Caco-2 (cell line): ENCODE results near the gene IKBKE. TPM values are rescaled to one million over a fixed set of nuclear protein-coding genes. Genes with fewer than 3 reads are reported as not detected.

Experiments
- BruUV-seq: library from RNA; stranded (reverse); fragments of 400-500 nt; replicated peaks from 2 replicates; lab custom pipeline; 2021; lab: Mats Ljungman, UMichigan
- CTCF ChIA-PET: fragments of 300-600 bp; sonication (Branson Sonifier 250); formaldehyde crosslinking; loops from one replicate; lab custom pipeline; 2022; ENCODE audit warnings: antibody characterized with exemption; lab: Charles Lee
- POLR2A ChIA-PET: fragments of 300-600 bp; sonication (Branson Sonifier 250); formaldehyde crosslinking; loops from one replicate; lab custom pipeline; 2022; ENCODE audit warnings: antibody characterized with exemption; lab: Charles Lee
- DNase-seq, 2 experiments: peaks; one replicate each; pipeline versions ENCODE4 v3.0.0 to v3.0.0-alpha.2; 2020 to 2022
- H3K27me3 ChIP-seq: replicated peaks from 2 replicates; pipeline ENCODE4 v1.6.0; 2011; ENCODE audit warnings: low read length; ENCODE audit not compliant: control insufficient read depth, insufficient read depth
- H3K36me3 ChIP-seq: 2 replicates; pipeline ENCODE4 v1.5.1; 2011; ENCODE audit warnings: low read length; ENCODE audit not compliant: control insufficient read depth, insufficient read depth
- H3K4me1 ChIP-seq: fragments of 250-450 bp; sonication (Bioruptor Pico); 2 replicates; pipeline ENCODE4 v1.5.1; 2020; ENCODE audit warnings: mild to moderate bottlenecking
- H3K4me3 ChIP-seq: 2 replicates; pipeline ENCODE4 v1.5.1; 2011; ENCODE audit warnings: low read depth, mild to moderate bottlenecking, control low read depth, low read length
- H3K9me3 ChIP-seq: fragments of 250-450 bp; sonication (Bioruptor Pico); 2 replicates; pipeline ENCODE4 v1.5.1; 2020; ENCODE audit warnings: mild to moderate bottlenecking, moderate library complexity
- H3K27ac Mint-ChIP-seq: one replicate; pipeline ENCODE4 v1.8.0; 2022; ENCODE audit warnings: mixed read lengths; ENCODE audit not compliant: unreplicated experiment
- H3K27me3 Mint-ChIP-seq: one replicate; pipeline ENCODE4 v1.8.0; 2022; ENCODE audit warnings: mixed read lengths; ENCODE audit not compliant: insufficient read depth, unreplicated experiment
- H3K36me3 Mint-ChIP-seq: one replicate; pipeline ENCODE4 v1.8.0; 2022; ENCODE audit warnings: mild to moderate bottlenecking, mixed read lengths; ENCODE audit not compliant: insufficient read depth, unreplicated experiment
- H3K4me1 Mint-ChIP-seq: one replicate; pipeline ENCODE4 v1.8.0; 2022; ENCODE audit warnings: low read depth, mixed read lengths; ENCODE audit not compliant: unreplicated experiment
- H3K4me3 Mint-ChIP-seq: one replicate; pipeline ENCODE4 v1.8.0; 2022; ENCODE audit warnings: mild to moderate bottlenecking, moderate library complexity, mixed read lengths; ENCODE audit not compliant: unreplicated experiment
- H3K9me3 Mint-ChIP-seq: one replicate; pipeline ENCODE4 v1.8.0; 2022; ENCODE audit warnings: mixed read lengths; ENCODE audit not compliant: unreplicated experiment
- CTCF ChIP-seq, 2 experiments: fragments of 200-600 bp in 1 of 2; IDR thresholded peaks; 1 replicate in 1 of 2; 2 replicates in 1 of 2; pipeline versions ENCODE4 v1.5.1 to v1.8.0; 2011 to 2022; ENCODE audit warnings: antibody characterized with exemption in 1 of 2, control low read depth in 1 of 2, inconsistent platforms in 1 of 2, low read depth in 1 of 2, low read length in 1 of 2, mild to moderate bottlenecking in 1 of 2, moderate library complexity in 1 of 2; ENCODE audit not compliant: insufficient read depth in 1 of 2, severe bottlenecking in 1 of 2, unreplicated experiment in 1 of 2
- intact Hi-C: fragments of 100-400 bp; cut with micrococcal nuclease; formaldehyde crosslinking; loops from one replicate; pipeline ENCODE4 v1.10.0; 2022; ENCODE audit not compliant: unreplicated experiment
- total RNA-seq: library from RNA; stranded (reverse); gene quantifications from 2 replicates; pipeline ENCODE4 v1.2.3, GENCODE V29; 2022

The IKBKE gene
- total RNA-seq, 1 experiment from 2014 or later = 9.0 TPM

GRCh38 chr1:206470692-206471414 lies 577 bp downstream of the IKBKE start:
- peak overlapping the region; percentile 84 for H3K27ac Mint-ChIP-seq
- POLR2A ChIA-PET = no interaction called here
- peaks cover 10% of the 10 kb centered on the region for H3K36me3 Mint-ChIP-seq
- H3K9me3 ChIP-seq = no peaks in the 10 kb centered on the region
- H3K4me1 Mint-ChIP-seq = peaks cover 23% of the 10 kb centered on the region
- no peak for TF ChIP-seq CTCF (IDR thresholded peaks at IDR 0.05; ENCODE audit: insufficient read depth in 1 of 2, low read depth in 1 of 2, low read length in 1 of 2, severe bottlenecking in 1 of 2, unreplicated experiment in 1 of 2)
- no peaks in the 10 kb centered on the region for H3K27me3 Mint-ChIP-seq
- no peaks in the 10 kb centered on the region for H3K27me3 ChIP-seq
- BruUV-seq = TSS peak; percentile 27
- peak overlapping the region; percentile 79 for H3K4me3 Mint-ChIP-seq
- H3K4me1 ChIP-seq = peaks cover 20% of the 10 kb centered on the region
- H3K36me3 ChIP-seq = no peaks in the 10 kb centered on the region
- H3K9me3 Mint-ChIP-seq = no peaks in the 10 kb centered on the region
- CTCF ChIA-PET = interaction anchor here (0.7 to 3.0 kb wide), 5 partner anchors 9 to 757 kb away, joined by 3 to 28 read pairs (median 6); no protein-coding TSS in a partner anchor
- peak in 1 of 2 experiments; percentile 15 for DNase-seq
- H3K4me3 ChIP-seq = peak overlapping the region; percentile 88
- intact Hi-C loops = loop anchor here (1.0 kb wide), 1 partner anchor 10 kb away; no protein-coding TSS in a partner anchor

- POLR2A ChIA-PET = no interaction called here
- no TSS peak for BruUV-seq
- H3K27me3 Mint-ChIP-seq = no peaks in the 10 kb centered on the region
- DNase-seq = no peak
- TF ChIP-seq CTCF (IDR thresholded peaks at IDR 0.05; ENCODE audit: insufficient read depth in 1 of 2, low read depth in 1 of 2, low read length in 1 of 2, severe bottlenecking in 1 of 2, unreplicated experiment in 1 of 2) = no peak
- Histone ChIP-seq H3K4me1 (peaks cover 20% of the 10 kb centered on the region), H3K27me3 (no peaks in the 10 kb centered on the region), H3K4me3 (peak overlapping the region; percentile 88), H3K9me3 (no peaks in the 10 kb centered on the region), H3K36me3 (no peaks in the 10 kb centered on the region)
- H3K4me1 Mint-ChIP-seq = peaks cover 23% of the 10 kb centered on the region
- no peaks in the 10 kb centered on the region for H3K9me3 Mint-ChIP-seq
- H3K4me3 Mint-ChIP-seq = peak overlapping the region; percentile 79
- H3K36me3 Mint-ChIP-seq = peaks cover 10% of the 10 kb centered on the region
- intact Hi-C loops = no loop called here
- CTCF ChIA-PET = interaction anchor here (1.4 to 3.0 kb wide), 2 partner anchors 8 to 10 kb away, joined by 7 to 28 read pairs; no protein-coding TSS in a partner anchor
- H3K27ac Mint-ChIP-seq = peak overlapping the region; percentile 84
Observed at GRCh38 chr1:206471415-206471801, 1.1 kb downstream of the IKBKE start.

GRCh38 chr1:206472024-206472423 lies 1.7 kb downstream of the IKBKE start:
- CTCF ChIA-PET = interaction anchor here (3.0 kb wide), 1 partner anchor 7 kb away, joined by 28 read pairs; no protein-coding TSS in a partner anchor
- H3K4me1 ChIP-seq = peaks cover 20% of the 10 kb centered on the region

More at GRCh38 chr1:206472024-206472423, 1.7 kb downstream of the IKBKE start:
- DNase-seq = no peak
- intact Hi-C loops = no loop called here
- no peaks in the 10 kb centered on the region for H3K9me3 Mint-ChIP-seq
- H3K27ac Mint-ChIP-seq = no peak overlapping the region
- Histone ChIP-seq H3K4me3 (no peak overlapping the region), H3K36me3 (no peaks in the 10 kb centered on the region), H3K9me3 (no peaks in the 10 kb centered on the region), H3K27me3 (no peaks in the 10 kb centered on the region)
- POLR2A ChIA-PET = no interaction called here
- H3K4me1 Mint-ChIP-seq = peaks cover 17% of the 10 kb centered on the region
- peaks cover 10% of the 10 kb centered on the region for H3K36me3 Mint-ChIP-seq
- H3K4me3 Mint-ChIP-seq = peak overlapping the region; percentile 79
- H3K27me3 Mint-ChIP-seq = no peaks in the 10 kb centered on the region
- TF ChIP-seq CTCF (IDR thresholded peaks at IDR 0.05; ENCODE audit: insufficient read depth in 1 of 2, low read depth in 1 of 2, low read length in 1 of 2, severe bottlenecking in 1 of 2, unreplicated experiment in 1 of 2) = no peak
- no TSS peak for BruUV-seq
